ENCODE data around the gene ZNF185.

Gene ZNF185

GRCh38 chrX:152918707-152919106 is 20.8 kb downstream of the ZNF185 start:
- no peak for DNase-seq

DNA sequence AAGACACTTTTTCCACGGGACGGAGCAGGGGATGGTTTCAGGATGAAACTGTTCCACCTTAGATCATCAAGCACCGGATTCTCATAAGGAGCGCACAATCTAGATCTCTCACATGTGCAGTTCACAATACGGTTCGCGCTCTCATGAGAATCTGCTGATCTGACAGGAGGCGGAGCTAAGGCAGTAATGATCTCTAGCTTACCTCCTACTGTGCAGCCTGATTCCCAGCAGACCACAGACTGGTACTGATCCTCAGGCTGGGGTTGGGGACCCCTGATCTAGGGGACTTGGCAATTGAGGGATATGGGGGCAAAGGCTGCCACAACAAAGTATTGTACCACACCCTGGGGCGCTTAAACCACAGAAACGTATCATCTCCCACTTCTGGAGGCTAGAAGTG is 25.7 kb downstream of the ZNF185 start:
- DNase-seq, result no peak

DNA sequence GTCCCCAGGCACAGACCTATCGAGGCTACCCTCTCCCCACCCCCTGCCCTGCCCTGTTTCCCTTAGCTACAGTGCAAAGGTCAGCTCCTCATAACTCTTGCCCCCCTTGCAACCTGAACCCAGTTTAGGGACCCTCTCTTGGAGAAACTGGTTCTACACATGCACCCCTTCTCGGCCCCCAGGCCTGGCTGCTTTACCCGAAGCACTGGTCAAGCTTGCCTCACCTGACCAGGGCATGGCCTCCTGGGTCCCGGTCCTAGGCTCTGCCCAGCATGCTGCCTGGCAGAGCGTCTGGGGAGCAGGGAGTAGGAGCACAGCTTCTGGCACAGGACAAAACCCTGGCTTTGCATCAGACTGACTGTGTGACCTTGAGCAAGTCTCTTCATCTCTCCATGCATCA is 28.0 kb downstream of the ZNF185 start:
- no peak for DNase-seq

GRCh38 chrX:152926279-152926678 is 28.4 kb downstream of the ZNF185 start:
- peak; percentile 73 for DNase-seq

DNA sequence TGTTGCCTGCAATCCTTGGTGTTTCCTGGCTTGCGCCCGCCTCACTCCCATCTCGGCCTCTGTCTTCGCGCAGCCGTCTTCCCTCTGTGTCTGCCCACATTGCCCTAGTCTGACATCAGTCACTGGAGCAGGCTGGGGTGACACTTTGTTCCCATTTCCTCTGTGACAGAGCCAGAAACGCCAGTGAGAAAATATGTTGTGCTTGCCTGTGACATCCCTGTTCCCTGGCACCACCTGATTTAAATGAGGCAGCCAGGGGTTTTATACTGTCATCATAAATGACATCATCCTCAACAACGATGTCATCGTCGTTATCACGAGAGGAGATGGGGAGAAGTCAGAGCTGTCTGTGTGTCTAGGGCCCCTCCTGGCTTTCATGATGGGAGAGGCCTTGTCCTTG is 29.1 kb downstream of the ZNF185 start:
- no peak for DNase-seq

GRCh38 chrX:152927858-152928760 is 30.2 kb downstream of the ZNF185 start:
- no peak for DNase-seq

DNA sequence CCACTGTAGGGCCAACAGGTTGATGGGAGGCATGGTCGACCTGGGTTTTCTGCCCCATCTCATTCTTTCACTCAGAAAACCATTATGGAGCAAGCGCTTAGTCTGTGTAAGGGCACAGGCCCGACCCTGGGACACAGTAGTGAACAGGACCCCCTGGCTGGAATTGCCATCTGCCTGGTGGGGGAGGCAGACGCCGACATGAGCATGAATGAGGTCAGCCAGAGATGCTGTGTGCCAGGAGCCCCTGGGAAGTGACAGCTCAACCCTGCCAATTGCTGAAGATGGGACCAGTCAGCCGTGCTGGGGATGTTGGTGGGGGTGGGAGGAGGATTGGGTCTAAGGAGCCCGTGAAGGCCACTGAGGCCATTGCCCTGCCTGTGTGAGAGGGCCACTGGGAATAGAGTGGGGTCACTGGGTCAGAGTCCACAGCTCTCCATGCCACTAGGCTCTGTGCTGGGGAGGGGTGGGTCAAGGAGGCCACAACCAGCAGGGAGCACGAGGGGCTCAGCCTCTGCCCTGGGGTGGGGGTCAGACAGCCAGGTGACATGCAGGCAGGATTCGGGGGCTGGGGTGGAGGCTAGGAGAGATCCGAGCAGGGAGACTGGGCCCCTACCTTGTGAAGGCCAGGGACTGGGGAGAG is 31.0 kb downstream of the ZNF185 start:
- no peak for DNase-seq

DNA sequence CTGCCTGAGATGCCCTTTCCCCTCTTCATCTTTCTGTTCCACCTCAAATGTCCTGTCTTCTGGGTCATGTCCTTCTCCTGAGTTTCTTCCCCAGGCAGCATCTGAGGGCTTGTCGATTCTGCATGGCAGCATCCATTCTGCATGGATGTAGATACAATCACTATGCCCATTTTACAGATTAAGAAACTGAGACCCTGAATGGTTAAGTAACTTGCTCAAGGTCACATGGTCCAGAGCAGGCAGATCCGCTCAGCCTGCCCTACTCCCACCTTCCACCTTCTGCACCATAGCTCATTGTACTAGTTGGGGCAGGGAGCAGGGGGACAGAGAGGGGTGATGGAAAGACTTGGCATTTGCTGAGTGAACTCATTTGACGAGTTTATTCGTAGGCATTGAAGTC is 32.0 kb downstream of the ZNF185 start:
- DNase-seq, result no peak

GRCh38 chrX:152930516-152930915 is 32.6 kb downstream of the ZNF185 start:
- no peak for DNase-seq

- no peak for DNase-seq
Observed at GRCh38 chrX:152932144-152932543, 34.3 kb downstream of the ZNF185 start.

- DNase-seq, result no peak
Observed at GRCh38 chrX:152932598-152933175, 34.8 kb downstream of the ZNF185 start.

DNA sequence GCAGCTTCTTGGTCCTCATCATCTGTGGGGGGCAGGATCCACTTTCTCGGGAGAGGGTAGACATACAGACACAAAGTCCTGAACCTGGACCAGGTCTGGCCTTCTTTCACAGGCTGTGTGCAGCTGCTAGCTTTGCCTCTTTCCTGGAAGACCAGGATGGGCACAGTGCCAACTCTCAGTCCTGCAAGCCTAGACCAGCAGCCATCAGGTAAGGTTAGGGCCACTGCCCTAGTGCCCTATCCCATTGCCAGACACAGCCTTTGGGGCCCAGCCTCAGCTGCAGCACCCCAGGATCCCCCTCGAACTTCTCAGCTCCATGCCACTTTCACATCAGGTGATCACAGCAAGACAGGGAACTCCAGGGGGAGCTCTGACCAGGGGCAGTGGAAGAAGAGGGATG is 38.4 kb downstream of the ZNF185 start:
- no peak for DNase-seq

DNA sequence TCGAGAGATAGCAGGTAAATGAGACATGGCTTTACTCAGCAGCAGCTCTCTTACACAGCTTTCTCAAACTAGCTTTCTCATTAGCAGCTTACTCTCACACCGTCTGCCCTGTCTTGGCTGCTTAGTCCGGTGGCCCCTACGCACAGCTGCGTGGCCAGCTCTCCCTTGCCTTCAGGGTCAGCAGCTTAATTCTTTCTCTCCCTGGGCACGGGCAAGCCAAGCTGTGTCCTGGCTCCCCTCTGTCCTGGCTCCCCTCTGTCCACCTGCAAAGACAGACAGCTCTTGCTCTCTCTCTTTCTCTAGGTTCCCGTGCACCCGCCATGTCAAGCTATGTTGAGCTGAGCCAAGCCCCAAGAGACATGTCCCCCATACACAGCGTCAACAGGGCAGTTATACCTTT is 39.4 kb downstream of the ZNF185 start:
- DNase-seq, result no peak

DNA sequence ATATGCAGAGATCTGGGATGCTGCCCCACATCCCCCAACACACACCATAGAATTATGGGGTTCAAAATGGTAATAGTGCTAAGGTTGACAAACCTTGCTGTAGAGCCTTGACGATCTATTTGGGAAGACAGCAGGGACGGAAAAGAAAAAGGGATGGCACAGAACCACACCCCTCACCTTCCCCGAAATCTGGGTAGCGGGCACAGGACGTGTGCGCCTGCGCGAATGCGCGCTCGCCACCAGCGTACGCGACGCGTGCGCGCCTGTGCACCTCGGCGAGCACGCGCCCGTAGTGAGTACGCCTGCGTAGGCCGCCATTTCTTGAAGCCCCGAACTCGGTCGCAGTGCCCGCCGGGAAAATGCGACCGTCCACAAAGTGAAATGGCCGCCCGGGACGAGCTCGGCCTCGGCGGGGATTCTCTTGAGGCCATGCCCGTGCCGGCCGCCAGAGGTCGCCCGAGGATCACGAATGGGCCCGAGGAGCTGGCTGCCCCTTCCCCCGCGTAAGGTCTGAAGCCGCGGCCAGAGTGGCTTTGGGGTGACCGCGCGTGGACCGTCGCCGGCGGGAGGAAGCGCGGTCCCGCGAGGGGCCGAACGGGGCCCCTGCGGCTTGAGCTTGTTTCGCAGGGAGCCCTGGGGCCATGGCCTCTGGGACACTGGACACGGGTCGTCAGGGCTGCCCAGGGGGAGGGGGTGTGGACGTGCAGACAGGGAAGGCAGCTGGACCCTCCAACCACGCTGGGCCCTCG is 43.6 kb downstream of the ZNF185 start:
- peak; percentile 82 for DNase-seq

DNA sequence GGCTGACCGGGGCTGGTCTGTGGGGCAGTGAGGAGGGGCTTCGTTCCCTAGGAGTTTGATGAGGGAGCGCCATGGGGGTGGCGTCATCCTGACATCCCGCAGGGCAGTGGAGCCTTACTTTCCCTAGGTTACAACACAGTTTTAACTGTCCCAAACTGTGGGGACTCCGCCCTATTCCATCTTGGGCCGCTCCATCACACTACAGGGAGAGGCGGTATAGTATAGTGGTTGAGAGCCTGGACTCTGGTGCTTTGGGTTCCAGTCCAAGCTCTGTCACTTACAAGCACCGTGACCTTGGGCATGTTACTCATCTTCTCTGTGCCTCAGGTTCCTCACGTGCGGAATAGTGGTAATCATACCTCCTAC is 44.2 kb downstream of the ZNF185 start:
- no peak for DNase-seq

DNA sequence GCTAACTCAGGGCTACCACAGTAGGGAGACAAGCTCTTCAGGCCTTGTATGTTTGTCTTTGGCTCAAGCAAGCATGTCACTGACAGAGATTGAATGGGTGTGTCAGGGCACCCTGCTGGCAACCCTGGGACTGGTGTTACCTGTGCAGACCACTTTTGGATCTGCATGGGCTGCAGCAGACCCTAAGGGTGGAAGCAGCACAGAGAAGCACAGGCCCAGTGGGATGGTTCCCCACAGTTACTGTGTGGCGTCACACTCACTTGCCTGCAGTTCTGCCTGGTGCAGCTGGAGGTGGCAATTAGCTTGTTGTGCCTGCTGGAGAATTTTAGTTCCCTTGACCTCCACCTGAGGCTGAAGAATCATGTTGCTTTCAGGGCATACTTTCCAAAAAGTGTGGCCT is 46.0 kb downstream of the ZNF185 start:
- no peak for DNase-seq

DNA sequence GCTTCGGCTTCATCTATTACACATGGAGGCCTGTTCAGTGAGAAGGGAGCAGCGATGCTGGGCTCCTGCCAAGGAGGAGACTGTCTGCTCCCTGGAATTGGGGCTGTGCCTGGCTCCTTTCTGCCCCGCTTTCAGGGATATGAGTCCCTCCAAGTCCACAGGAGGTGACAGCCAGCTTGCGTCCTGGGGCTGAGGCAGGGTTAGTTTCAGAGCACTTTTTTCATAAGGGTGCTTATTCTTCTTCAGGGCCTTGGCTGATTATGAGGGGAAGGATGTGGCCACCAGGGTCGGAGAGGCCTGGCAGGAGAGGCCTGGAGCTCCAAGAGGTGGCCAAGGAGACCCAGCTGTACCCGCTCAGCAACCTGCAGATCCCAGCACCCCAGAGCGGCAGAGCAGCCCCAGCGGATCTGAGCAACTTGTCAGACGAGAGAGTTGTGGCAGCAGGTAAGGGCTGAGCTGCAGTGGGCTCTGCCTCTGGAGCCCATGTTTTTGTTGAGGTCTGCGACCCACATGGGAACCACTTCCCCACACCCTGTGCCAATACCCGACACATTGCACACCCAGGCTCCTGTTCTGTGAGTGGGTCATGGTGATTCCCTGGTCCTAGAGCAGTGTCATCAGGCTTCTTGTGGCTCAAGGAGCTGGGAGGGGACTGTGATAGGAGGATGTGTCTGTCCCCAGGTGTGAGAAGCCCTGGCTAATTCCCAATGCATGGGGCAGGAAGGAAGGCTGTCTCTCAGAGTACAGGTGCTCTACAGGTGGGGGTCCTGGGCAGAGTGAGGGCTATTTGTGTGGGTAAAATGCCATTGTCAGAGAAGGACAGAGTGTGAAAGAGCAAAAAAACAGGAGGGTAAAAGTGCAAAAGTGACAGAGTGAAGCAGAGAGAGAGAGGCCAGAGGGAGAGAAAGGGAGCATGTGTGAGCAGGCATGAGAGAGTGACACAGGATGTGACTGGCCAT is 47.4 kb downstream of the ZNF185 start:
- no peak for DNase-seq

DNA sequence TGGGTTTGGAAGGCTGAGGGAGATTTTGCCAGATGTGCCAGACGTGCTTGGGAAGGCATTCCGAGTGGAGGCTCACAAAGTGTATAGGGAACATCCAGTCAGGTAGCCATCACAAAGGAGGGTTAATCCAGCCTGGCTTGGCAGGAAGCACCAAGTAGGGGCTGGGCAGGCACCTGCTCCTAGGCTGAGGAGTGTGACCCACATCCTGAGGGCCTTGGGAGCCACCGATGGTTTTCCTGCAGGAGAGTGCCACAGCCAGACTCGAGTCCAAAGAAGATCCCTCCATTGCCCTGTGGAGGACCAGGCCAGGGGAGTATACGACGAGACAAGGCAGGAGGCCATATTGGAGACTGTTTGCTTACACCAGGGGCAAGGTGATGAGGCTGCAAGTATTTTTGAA is 48.8 kb downstream of the ZNF185 start:
- DNase-seq, result no peak
